A549 treated with RU486 at 1 μM for 4 hours (cell line): ENCODE measurements around the gene APOBR. TPM values are rescaled to one million over a fixed set of nuclear protein-coding genes. Genes with fewer than 3 reads are reported as not detected.

ENCODE experiments used
- total RNA-seq: library from RNA; stranded (reverse); fragments of 200-300 nt; extraction: Qiagen RNA extraction; gene quantifications from 5 replicates; pipeline ENCODE4 v1.2.3, GENCODE V29; 2022; ENCODE audit warnings: low read depth

Gene APOBR, protein sequence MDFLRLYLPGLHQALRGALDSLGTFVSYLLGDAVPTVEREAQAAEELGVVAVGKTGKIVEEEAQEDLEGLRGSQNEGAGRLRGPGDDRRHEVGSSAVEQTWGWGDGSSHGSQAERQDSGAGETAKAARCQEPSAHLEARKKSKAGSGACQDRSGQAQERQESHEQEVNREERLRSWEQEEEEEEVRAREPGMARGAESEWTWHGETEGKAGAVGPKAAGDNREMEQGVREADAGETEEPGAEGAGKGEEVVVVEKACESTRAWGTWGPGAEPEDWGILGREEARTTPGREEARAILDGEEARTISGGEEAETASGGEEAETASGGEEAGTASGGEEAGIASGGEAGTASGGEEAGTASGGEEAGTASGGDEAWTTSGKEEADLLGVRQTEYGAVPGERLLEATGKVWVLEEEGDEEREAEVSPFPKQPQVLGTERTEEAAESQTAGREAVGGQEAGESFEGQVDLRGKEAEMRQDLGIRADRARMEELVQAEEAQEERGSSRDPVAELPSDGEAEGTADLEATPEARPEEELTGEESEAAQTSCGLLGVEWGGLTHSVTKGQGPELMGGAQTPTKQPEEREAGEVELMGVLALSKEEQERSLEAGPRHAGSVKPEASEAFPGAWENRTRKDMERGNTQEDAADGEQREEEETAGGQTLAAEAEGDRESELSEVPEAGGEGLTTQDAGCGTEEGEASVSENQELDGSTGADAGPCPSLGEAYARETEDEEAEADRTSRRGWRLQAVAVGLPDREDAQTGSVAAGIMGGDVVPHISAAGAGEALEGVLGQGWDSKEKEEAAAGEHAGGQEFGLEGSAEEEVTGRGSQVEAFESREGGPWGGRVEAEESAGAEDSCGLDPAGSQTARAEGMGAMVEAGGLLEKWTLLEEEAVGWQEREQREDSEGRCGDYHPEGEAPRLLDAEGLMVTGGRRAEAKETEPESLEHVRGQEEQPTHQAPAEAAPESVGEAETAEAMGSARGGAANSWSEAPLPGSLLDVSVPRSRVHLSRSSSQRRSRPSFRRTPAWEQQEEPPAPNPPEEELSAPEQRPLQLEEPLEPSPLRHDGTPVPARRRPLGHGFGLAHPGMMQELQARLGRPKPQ
- 0.06 to 0.10 TPM (median 0.07 TPM) in 5 replicates for total RNA-seq

DNA sequence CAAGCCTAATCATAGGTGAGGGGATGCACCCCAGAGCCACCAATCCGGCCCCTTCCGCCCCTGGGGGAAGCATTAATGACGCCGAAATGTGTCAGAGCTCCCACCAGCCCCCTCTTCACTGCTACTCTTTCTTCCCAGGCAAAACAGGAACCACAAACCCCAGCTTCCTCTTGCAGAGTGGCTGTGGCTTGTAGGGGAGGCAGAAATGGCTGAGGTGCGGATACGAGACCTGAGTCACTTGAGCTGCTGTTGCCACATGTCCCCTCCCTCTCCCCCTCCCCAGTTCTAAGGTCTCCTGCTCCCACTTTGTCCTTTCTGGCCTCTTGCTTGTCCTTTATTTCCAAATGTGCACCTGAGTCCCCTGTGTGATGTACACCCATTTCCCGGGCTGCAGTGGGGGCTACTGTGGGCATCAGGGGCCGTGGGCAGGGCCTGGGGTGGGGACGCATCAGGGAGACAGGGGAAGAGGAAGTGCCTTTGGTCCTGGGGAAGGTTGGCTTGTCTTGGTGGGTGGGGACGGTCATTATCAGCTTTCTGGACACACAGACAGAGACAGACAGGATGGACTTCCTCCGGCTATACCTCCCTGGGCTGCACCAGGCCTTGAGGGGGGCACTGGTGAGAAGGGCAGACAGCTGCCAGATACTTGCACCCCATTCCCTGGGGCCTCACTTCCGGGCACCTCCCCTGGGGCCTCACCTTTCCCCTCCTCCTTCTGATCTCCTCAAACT, at the start of gene APOBR:
Gene APOBR, plus strand, starts transcription at position 523 of the 731 bp plus-strand sequence. Its CDS starts 39 bp downstream, at position 562.

DNA sequence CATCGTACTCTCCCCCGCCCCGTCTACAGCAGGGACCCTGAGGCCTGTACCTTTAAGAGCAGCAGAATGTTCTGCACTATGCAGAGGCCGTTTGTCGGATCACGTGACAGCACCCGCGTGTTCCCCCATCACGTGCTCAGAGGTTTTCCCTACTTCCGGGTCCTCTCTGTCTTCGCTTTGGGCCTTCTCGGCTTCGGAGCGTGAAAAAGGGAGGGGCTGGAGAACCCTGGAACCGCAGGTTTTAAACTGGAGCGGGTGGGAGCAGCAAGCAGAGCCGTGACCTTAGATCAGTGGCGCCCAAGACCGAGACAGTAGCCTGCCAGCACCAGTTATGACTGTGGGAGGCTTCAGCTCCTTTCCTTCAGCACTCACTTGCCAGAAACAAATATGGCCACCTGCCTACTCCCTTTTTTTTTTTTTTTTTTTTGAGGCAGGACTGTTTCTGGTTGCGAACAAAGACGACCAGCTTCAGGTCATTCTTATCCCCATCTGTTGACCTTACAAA, 2.4 kb upstream of the APOBR start, which contains the start of gene CLN3:
Gene CLN3, minus strand, starts transcription at position 105 of the 505 bp plus-strand sequence. CDS start 315 bp downstream, outside the sequence.

DNA sequence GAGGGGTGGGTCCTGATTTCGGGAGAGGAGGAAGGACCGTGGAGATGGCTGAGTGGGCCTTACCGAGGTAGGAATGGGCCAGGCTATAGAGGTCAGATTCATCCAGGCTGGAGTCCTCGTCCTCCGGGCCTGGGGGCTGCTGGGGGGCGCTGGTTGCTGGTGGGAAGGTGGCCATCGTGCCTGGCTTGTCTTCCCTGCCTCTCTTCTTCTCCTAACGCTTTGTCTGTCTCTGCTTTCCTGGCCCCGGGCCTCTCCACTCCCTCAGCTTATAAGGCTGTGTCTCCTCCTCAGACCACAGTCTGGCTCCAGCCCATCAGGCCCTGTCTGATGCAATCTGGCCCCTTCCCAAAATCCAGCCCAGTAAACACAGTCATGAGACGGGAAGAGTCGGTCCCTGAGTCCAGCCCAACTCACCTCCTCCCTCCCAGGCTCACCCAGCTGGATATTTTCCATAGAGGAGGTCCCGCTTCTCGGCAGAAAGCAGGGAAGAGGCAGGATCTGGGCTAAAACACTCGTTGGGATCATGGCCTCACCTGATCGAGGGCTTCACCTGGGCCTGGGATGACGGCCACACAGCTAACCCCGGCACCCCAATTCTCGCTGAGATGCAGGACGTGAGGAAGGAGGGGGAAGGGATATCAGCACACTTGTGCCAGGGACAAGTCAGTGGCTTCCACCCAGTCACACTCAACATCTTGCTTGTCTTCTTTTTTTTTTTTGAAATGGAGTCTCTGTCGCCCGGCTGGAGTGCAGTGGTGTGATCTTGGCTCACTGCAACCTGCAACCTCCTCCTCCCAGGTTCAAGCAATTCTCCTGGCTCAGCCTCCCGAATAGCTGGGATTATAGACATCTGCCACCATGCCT, 44.5 kb downstream of the APOBR start, which contains the start of gene NUPR1:
Gene NUPR1, minus strand, starts transcription at position 242 of the 864 bp plus-strand sequence. Its CDS starts 67 bp downstream, at position 175.

Other genes starting within 250 kb of the APOBR start
- gene SBK1, start 202.1 kb upstream of the APOBR start, total RNA-seq = 0.07 to 0.44 TPM (median 0.25 TPM) in 5 replicates
- 1.6 to 2.0 TPM (median 1.9 TPM) in 5 replicates for gene NPIPB6, start 131.1 kb upstream of the APOBR start, total RNA-seq
- 50.0 to 118 TPM (median 72.1 TPM) in 5 replicates for gene EIF3CL, start 90.8 kb upstream of the APOBR start, total RNA-seq
- gene NPIPB7, start 22.3 kb upstream of the APOBR start, total RNA-seq = 0.17 to 0.51 TPM (median 0.40 TPM) in 3 of 5 replicates, not detected in the others
- 21.5 to 36.4 TPM (median 28.3 TPM) in 5 replicates for gene CLN3, start 2.6 kb upstream of the APOBR start, total RNA-seq
- gene IL27, start 12.2 kb downstream of the APOBR start, total RNA-seq = not detected in 5 replicates
- 10.7 to 28.8 TPM (median 16.5 TPM) in 5 replicates for gene NUPR1, start 44.3 kb downstream of the APOBR start, total RNA-seq
- 20.7 to 26.1 TPM (median 21.3 TPM) in 5 replicates for gene SGF29, start 59.3 kb downstream of the APOBR start, total RNA-seq
- 0.08 TPM in 1 of 5 replicates, not detected in the others for gene SULT1A2, start 102.4 kb downstream of the APOBR start, total RNA-seq
- gene SULT1A1, start 115.4 kb downstream of the APOBR start, total RNA-seq = 4.2 to 6.7 TPM (median 5.5 TPM) in 5 replicates
- gene NPIPB8, start 143.4 kb downstream of the APOBR start, total RNA-seq = not detected in 5 replicates
- 194 to 402 TPM (median 337 TPM) in 5 replicates for gene EIF3C, start 216.8 kb downstream of the APOBR start, total RNA-seq